WTC11 (cell line): ENCODE data around the gene MCRS1.

ENCODE experiments used
- CREM ChIP-seq: sonication (generic); formaldehyde crosslinking; IDR thresholded peaks from 2 replicates; pipeline ENCODE4 v1.8.1; 2022; ENCODE audit warnings: mild to moderate bottlenecking, missing genetic modification reagents, moderate library complexity
- EMX1 ChIP-seq: fragments of 250-450 bp; sonication (Bioruptor Pico); IDR thresholded peaks from 2 replicates; pipeline ENCODE4 v1.8.0; 2021; ENCODE audit warnings: mild to moderate bottlenecking
- KAT7 ChIP-seq: sonication (generic); formaldehyde crosslinking; IDR thresholded peaks from 2 replicates; pipeline ENCODE4 v1.8.1; 2023; ENCODE audit warnings: missing genetic modification reagents, mild to moderate bottlenecking, borderline replicate concordance
- TEAD1 ChIP-seq: sonication (generic); formaldehyde crosslinking; IDR thresholded peaks from 2 replicates; pipeline ENCODE4 v1.8.0; 2022; ENCODE audit warnings: mild to moderate bottlenecking, missing genetic modification reagents
- ZNF121 ChIP-seq: sonication (generic); formaldehyde crosslinking; IDR thresholded peaks from 2 replicates; pipeline ENCODE4 v1.8.0; 2023; ENCODE audit warnings: missing genetic modification reagents
- ZNF138 ChIP-seq: sonication (generic); formaldehyde crosslinking; conservative IDR thresholded peaks from 2 replicates; pipeline ENCODE4 v1.8.1; 2022; ENCODE audit warnings: mild to moderate bottlenecking, moderate library complexity, missing genetic modification reagents
- ZNF317 ChIP-seq: sonication (generic); formaldehyde crosslinking; IDR thresholded peaks from 2 replicates; pipeline ENCODE4 v1.8.1; 2023; ENCODE audit warnings: low read depth, mild to moderate bottlenecking, moderate library complexity, missing genetic modification reagents, borderline replicate concordance
- TF ChIP-seq, protein P1 (sequence below): fragments of 200-600 bp; IDR thresholded peaks from 2 replicates; pipeline ENCODE4 v1.8.0; 2022; ENCODE audit warnings: antibody characterized with exemption

DNA sequence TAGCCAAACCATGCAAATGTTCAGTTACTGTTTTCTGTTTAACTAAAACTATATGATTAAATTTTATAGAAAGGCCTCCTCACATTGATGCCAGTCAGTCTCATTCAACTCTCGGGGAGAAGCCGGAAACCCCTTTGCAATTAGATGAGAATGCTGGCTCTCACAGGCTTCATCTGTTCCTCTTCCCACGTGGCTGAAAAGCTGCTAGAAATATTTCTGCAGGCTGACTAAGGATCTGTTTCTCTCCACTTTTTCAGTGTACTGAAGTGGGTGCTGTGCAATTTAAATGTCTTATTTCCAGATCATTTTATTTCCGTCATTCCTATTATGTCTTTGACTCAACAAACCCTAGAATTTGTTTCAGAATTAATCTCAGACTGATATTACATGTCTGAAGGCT is 46.6 kb downstream of the MCRS1 start:
- TF ChIP-seq ZNF317 (CRISPR knock-in tag), result no peak
- TF ChIP-seq, protein P1, sequence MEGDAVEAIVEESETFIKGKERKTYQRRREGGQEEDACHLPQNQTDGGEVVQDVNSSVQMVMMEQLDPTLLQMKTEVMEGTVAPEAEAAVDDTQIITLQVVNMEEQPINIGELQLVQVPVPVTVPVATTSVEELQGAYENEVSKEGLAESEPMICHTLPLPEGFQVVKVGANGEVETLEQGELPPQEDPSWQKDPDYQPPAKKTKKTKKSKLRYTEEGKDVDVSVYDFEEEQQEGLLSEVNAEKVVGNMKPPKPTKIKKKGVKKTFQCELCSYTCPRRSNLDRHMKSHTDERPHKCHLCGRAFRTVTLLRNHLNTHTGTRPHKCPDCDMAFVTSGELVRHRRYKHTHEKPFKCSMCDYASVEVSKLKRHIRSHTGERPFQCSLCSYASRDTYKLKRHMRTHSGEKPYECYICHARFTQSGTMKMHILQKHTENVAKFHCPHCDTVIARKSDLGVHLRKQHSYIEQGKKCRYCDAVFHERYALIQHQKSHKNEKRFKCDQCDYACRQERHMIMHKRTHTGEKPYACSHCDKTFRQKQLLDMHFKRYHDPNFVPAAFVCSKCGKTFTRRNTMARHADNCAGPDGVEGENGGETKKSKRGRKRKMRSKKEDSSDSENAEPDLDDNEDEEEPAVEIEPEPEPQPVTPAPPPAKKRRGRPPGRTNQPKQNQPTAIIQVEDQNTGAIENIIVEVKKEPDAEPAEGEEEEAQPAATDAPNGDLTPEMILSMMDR, result no peak
- no peak for TF ChIP-seq TEAD1
- TF ChIP-seq ZNF121, result no peak
- no peak for TF ChIP-seq EMX1 (CRISPR knock-in tag)
- no peak for TF ChIP-seq KAT7 (CRISPR knock-in tag)
- TF ChIP-seq ZNF138 (CRISPR knock-in tag), result no peak
- no peak for TF ChIP-seq CREM (CRISPR knock-in tag)
